Loucy (cell line): ENCODE results near the gene TMEM234.

Source experiments
- CTCF ChIP-seq: fragments of 200-600 bp; sonication (generic); conservative IDR thresholded peaks from 2 replicates; pipeline ENCODE4 v1.5.1; 2014; ENCODE audit warnings: mild to moderate bottlenecking, antibody characterized with exemption, low read length
- EZH2phosphoT487 ChIP-seq: fragments of 200-600 bp; IDR thresholded peaks from 2 replicates; pipeline ENCODE4 v1.6.1; 2018; ENCODE audit warnings: antibody characterized with exemption, mild to moderate bottlenecking, moderate library complexity, borderline replicate concordance

- TF ChIP-seq CTCF = no peak
- TF ChIP-seq EZH2phosphoT487 = no peak
Observed at GRCh38 chr1:32221581-32221979, 573 bp downstream of the TMEM234 start.
